ENCODE data around the gene NCK2. TPM values are rescaled to one million over a fixed set of nuclear protein-coding genes. Genes with fewer than 3 reads are reported as not detected.

Gene NCK2
- total and polyA plus RNA-seq, 4 donors: 28.8 to 44.6 (median 40.9) TPM

DNA sequence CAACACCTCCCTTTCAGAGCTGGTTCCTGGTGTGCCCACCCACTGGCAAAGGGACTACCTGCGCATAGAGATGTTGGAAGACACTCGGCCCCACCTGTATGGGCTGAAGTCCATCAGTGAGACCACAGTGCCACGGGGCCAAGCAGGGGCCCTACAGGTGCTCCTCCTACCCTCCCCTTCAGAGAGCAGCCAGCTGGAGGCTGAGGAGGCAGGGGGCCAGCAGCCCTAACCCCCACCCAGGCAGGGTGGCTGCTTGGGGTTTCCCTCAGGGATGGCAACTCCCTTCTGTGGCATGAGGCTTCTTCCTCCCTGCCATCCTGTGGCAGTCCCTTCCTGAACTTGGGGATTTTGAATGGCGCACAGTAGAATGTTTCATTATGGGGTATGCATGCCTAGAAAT, 125.3 kb downstream of the NCK2 start:
- Histone ChIP-seq H3K27ac (ENCODE audit: low read depth in 1 of 2, low read length in 2 of 2) (no peak overlapping the region), H3K4me3 (ENCODE audit: low read length in 2 of 2) (no peak overlapping the region), H3K27me3 (ENCODE audit: control insufficient read depth in 1 of 2, insufficient read depth in 2 of 2, low read length in 1 of 2) (no peaks in the 10 kb centered on the region), H3K9me3 (ENCODE audit: control insufficient read depth, low read length) (no peaks in the 10 kb centered on the region), H3K4me1 (ENCODE audit: control insufficient read depth in 1 of 2, insufficient read depth in 2 of 2, low read length in 2 of 2) (no peaks in the 10 kb centered on the region), H3K36me3 (ENCODE audit: control insufficient read depth in 1 of 2, insufficient read depth in 2 of 2, low read length in 1 of 2) (no peaks in the 10 kb centered on the region)
- 94 to 100% methylated on average over 4 of the region's 4 CpGs for WGBS, 2 donors
- intact Hi-C loops (cut with DNase I): no loop called here
- DNase-seq (no peak), ATAC-seq (ENCODE audit: low FRiP score) (no peak)

GRCh38 chr2:105870858-105871257, 126.1 kb downstream of the NCK2 start:
- Histone ChIP-seq H3K4me3 (ENCODE audit: low read length in 2 of 2) (no peak overlapping the region), H3K27ac (ENCODE audit: low read depth in 1 of 2, low read length in 2 of 2) (no peak overlapping the region), H3K27me3 (ENCODE audit: control insufficient read depth in 1 of 2, insufficient read depth in 2 of 2, low read length in 1 of 2) (no peaks in the 10 kb centered on the region), H3K9me3 (ENCODE audit: control insufficient read depth, low read length) (no peaks in the 10 kb centered on the region), H3K36me3 (ENCODE audit: control insufficient read depth in 1 of 2, insufficient read depth in 2 of 2, low read length in 1 of 2) (no peaks in the 10 kb centered on the region), H3K4me1 (ENCODE audit: control insufficient read depth in 1 of 2, insufficient read depth in 2 of 2, low read length in 2 of 2) (no peaks in the 10 kb centered on the region)
- DNase-seq (no peak), ATAC-seq (ENCODE audit: low FRiP score) (no peak)
- intact Hi-C loops (cut with DNase I): no loop called here
- 90 to 92% methylated on average over 11 of the region's 11 CpGs for WGBS, 2 donors

DNA sequence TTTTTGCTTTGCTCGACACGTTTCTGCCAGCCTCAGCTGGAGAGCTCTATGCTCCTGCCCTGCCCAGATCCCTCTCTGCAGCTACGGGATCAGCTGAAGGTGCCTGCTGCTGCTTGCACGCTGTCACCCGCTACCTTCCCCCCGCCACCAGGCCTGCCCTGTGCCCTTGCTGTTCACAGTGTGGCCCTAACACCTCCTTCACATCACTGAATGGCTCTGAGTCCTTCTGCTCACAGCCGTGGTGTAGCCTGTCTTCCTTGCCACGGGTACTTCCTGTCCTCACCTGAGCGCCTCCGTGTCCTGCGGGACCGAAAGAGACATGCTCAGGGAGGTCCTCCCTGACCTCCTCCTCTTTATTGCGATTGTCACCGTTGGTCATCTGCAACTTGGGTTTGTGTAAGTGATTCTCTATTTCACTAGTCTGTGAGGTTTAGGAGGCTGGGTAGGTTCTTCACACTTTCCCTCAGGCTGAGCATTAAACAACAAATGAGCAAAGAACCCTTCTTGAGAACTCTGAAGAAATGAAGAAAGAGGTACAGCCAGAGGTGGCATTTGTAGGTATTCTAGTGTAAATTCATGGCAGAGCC, 127.5 kb downstream of the NCK2 start:
- Histone ChIP-seq H3K4me3 (ENCODE audit: low read length in 2 of 2) (no peak overlapping the region), H3K27me3 (ENCODE audit: control insufficient read depth in 1 of 2, insufficient read depth in 2 of 2, low read length in 1 of 2) (no peaks in the 10 kb centered on the region), H3K4me1 (ENCODE audit: control insufficient read depth in 1 of 2, insufficient read depth in 2 of 2, low read length in 2 of 2) (no peaks in the 10 kb centered on the region), H3K36me3 (ENCODE audit: control insufficient read depth in 1 of 2, insufficient read depth in 2 of 2, low read length in 1 of 2) (no peaks in the 10 kb centered on the region), H3K27ac (ENCODE audit: low read depth in 1 of 2, low read length in 2 of 2) (no peak overlapping the region), H3K9me3 (ENCODE audit: control insufficient read depth, low read length) (no peaks in the 10 kb centered on the region)
- no peak for ATAC-seq (ENCODE audit: low FRiP score)
- DNase-seq: no peak
- WGBS, 2 donors: 87 to 91% methylated on average over 14 of the region's 14 CpGs
- intact Hi-C loops (cut with DNase I): no loop called here

GRCh38 chr2:105872830-105873229, 128.1 kb downstream of the NCK2 start:
- Histone ChIP-seq H3K36me3 (ENCODE audit: control insufficient read depth in 1 of 2, insufficient read depth in 2 of 2, low read length in 1 of 2) (no peaks in the 10 kb centered on the region), H3K4me1 (ENCODE audit: control insufficient read depth in 1 of 2, insufficient read depth in 2 of 2, low read length in 2 of 2) (no peaks in the 10 kb centered on the region), H3K4me3 (ENCODE audit: low read length in 2 of 2) (no peak overlapping the region), H3K27ac (ENCODE audit: low read depth in 1 of 2, low read length in 2 of 2) (no peak overlapping the region), H3K27me3 (ENCODE audit: control insufficient read depth in 1 of 2, insufficient read depth in 2 of 2, low read length in 1 of 2) (no peaks in the 10 kb centered on the region), H3K9me3 (ENCODE audit: control insufficient read depth, low read length) (no peaks in the 10 kb centered on the region)
- intact Hi-C loops (cut with DNase I): no loop called here
- no peak for DNase-seq
- 95 to 97% methylated on average over 7 of the region's 7 CpGs for WGBS, 2 donors
- no peak for ATAC-seq (ENCODE audit: low FRiP score)

GRCh38 chr2:105873281-105873680, 128.6 kb downstream of the NCK2 start:
- no peaks in the 10 kb centered on the region for H3K4me1 ChIP-seq (ENCODE audit: control insufficient read depth in 1 of 2, insufficient read depth in 2 of 2, low read length in 2 of 2)
- ATAC-seq (ENCODE audit: low FRiP score): no peak
- H3K36me3 ChIP-seq (ENCODE audit: control insufficient read depth in 1 of 2, insufficient read depth in 2 of 2, low read length in 1 of 2): no peaks in the 10 kb centered on the region
- no peaks in the 10 kb centered on the region for H3K9me3 ChIP-seq (ENCODE audit: control insufficient read depth, low read length)
- 82 to 87% methylated on average over 5 of the region's 5 CpGs for WGBS, 2 donors
- intact Hi-C loops (cut with DNase I): no loop called here
- no peak overlapping the region for H3K4me3 ChIP-seq (ENCODE audit: low read length in 2 of 2)
- no peaks in the 10 kb centered on the region for H3K27me3 ChIP-seq (ENCODE audit: control insufficient read depth in 1 of 2, insufficient read depth in 2 of 2, low read length in 1 of 2)
- no peak for DNase-seq
- H3K27ac ChIP-seq (ENCODE audit: low read depth in 1 of 2, low read length in 2 of 2): no peak overlapping the region

- intact Hi-C loops (cut with DNase I): no loop called here
- 71 to 82% methylated on average over 8 of the region's 8 CpGs for WGBS, 2 donors
Observed at GRCh38 chr2:105873721-105874120, 129.0 kb downstream of the NCK2 start.

GRCh38 chr2:105874466-105874865, 129.8 kb downstream of the NCK2 start:
- Histone ChIP-seq H3K9me3 (ENCODE audit: control insufficient read depth, low read length) (no peaks in the 10 kb centered on the region), H3K4me1 (ENCODE audit: control insufficient read depth in 1 of 2, insufficient read depth in 2 of 2, low read length in 2 of 2) (no peaks in the 10 kb centered on the region), H3K27me3 (ENCODE audit: control insufficient read depth in 1 of 2, insufficient read depth in 2 of 2, low read length in 1 of 2) (no peaks in the 10 kb centered on the region), H3K27ac (ENCODE audit: low read depth in 1 of 2, low read length in 2 of 2) (no peak overlapping the region), H3K36me3 (ENCODE audit: control insufficient read depth in 1 of 2, insufficient read depth in 2 of 2, low read length in 1 of 2) (no peaks in the 10 kb centered on the region), H3K4me3 (ENCODE audit: low read length in 2 of 2) (no peak overlapping the region)
- 95 to 96% methylated on average over 6 of the region's 6 CpGs for WGBS, 2 donors
- DNase-seq: no peak
- no peak for ATAC-seq (ENCODE audit: low FRiP score)
- intact Hi-C loops (cut with DNase I): no loop called here

More at GRCh38 chr2:105873721-105874120, 129.0 kb downstream of the NCK2 start:
- Histone ChIP-seq H3K9me3 (ENCODE audit: control insufficient read depth, low read length) (no peaks in the 10 kb centered on the region), H3K27ac (ENCODE audit: low read depth in 1 of 2, low read length in 2 of 2) (no peak overlapping the region), H3K4me3 (ENCODE audit: low read length in 2 of 2) (no peak overlapping the region), H3K27me3 (ENCODE audit: control insufficient read depth in 1 of 2, insufficient read depth in 2 of 2, low read length in 1 of 2) (no peaks in the 10 kb centered on the region), H3K36me3 (ENCODE audit: control insufficient read depth in 1 of 2, insufficient read depth in 2 of 2, low read length in 1 of 2) (no peaks in the 10 kb centered on the region), H3K4me1 (ENCODE audit: control insufficient read depth in 1 of 2, insufficient read depth in 2 of 2, low read length in 2 of 2) (no peaks in the 10 kb centered on the region)
- no peak for ATAC-seq (ENCODE audit: low FRiP score)
- no peak for DNase-seq

DNA sequence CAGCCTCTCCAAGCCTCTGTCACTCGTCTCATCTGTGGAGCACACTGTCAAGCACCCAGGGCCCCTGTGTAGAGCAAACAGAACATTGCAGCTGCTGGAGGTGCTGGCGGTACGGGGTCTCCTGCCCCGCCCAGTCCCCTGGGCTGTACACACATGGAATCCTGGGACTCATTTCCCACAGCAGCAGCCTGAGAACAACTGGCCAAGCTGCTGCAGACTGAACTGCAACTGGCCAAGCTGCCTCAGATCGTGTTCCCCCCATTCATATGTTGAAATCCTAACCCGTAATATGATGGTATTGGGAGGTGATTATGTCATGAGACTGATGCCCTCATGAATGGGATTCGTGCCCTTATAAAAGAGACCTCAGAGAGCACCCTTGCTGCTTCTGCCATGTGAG, 130.5 kb downstream of the NCK2 start:
- DNase-seq (no peak), ATAC-seq (ENCODE audit: low FRiP score) (no peak)
- 90 to 93% methylated on average over 7 of the region's 7 CpGs for WGBS, 2 donors
- Histone ChIP-seq H3K36me3 (ENCODE audit: control insufficient read depth in 1 of 2, insufficient read depth in 2 of 2, low read length in 1 of 2) (no peaks in the 10 kb centered on the region), H3K27me3 (ENCODE audit: control insufficient read depth in 1 of 2, insufficient read depth in 2 of 2, low read length in 1 of 2) (no peaks in the 10 kb centered on the region), H3K4me3 (ENCODE audit: low read length in 2 of 2) (no peak overlapping the region), H3K27ac (ENCODE audit: low read depth in 1 of 2, low read length in 2 of 2) (no peak overlapping the region), H3K4me1 (ENCODE audit: control insufficient read depth in 1 of 2, insufficient read depth in 2 of 2, low read length in 2 of 2) (no peaks in the 10 kb centered on the region), H3K9me3 (ENCODE audit: control insufficient read depth, low read length) (no peaks in the 10 kb centered on the region)
- intact Hi-C loops (cut with DNase I): no loop called here

- Histone ChIP-seq H3K27me3 (ENCODE audit: control insufficient read depth in 1 of 2, insufficient read depth in 2 of 2, low read length in 1 of 2) (no peaks in the 10 kb centered on the region), H3K27ac (ENCODE audit: low read depth in 1 of 2, low read length in 2 of 2) (no peak overlapping the region), H3K4me1 (ENCODE audit: control insufficient read depth in 1 of 2, insufficient read depth in 2 of 2, low read length in 2 of 2) (no peaks in the 10 kb centered on the region), H3K9me3 (ENCODE audit: control insufficient read depth, low read length) (no peaks in the 10 kb centered on the region), H3K36me3 (ENCODE audit: control insufficient read depth in 1 of 2, insufficient read depth in 2 of 2, low read length in 1 of 2) (no peaks in the 10 kb centered on the region), H3K4me3 (ENCODE audit: low read length in 2 of 2) (no peak overlapping the region)
- no peak for ATAC-seq (ENCODE audit: low FRiP score)
- intact Hi-C loops (cut with DNase I): no loop called here
- DNase-seq: no peak
- 92 to 96% methylated on average over 4 of the region's 4 CpGs for WGBS, 2 donors
Observed at GRCh38 chr2:105876191-105876590, 131.5 kb downstream of the NCK2 start.
